Measurements from ENCODE around the gene EXOSC5. TPM values are rescaled to one million over a fixed set of nuclear protein-coding genes. Genes with fewer than 3 reads are reported as not detected.

The EXOSC5 gene
- total and polyA plus RNA-seq, 9 of the 15 experiments (the other 6 are each of a cell fraction or from before 2014, with no cell fraction given), result 10.9 to 75.5 (median 37.8) TPM

DNA sequence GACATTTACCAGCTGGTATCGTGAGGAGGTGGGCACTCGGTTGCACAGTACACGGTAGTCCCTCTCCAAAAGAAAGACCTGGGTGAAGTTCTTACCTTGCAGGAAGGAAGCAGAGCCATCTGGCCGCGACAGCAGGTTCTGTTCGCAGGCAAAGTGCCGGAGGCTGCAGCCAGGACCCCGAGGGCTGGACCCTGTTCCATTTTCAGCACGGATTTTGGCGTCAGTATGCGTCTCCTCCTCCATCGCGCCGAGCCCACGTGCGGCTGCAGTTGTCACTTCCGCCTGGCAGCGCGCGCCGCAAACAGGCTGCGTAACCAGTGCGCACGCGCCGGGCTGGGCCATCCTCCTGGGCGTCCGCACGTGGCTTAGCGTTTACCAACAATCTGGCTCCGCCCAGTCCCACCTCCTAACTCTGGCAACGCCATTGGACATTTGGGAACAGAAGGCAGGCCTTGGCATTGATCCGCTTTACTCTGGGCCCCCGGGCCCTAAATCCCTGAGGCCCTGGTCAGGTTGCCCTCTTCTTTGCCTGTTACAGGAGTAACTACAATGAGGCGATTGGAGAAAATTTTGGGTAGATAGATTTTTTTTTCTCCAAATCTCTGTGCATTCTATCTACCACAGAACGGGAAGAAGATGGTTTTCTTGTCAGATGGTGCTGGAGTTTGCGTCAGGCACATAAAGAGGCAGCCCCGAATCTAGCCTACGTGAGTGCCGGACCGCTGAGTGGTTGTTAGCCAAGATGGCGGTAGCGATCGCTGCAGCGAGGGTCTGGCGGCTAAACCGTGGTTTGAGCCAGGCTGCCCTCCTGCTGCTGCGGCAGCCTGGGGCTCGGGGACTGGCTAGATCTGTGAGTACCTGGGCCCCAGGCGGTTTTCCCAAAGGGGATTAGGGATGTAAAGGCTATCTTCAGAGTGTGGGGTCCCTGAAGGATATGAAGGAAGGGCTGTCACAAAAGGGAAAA lies at the start of gene EXOSC5, which contains the start of gene BCKDHA (continued):
- TF ChIP-seq VEZF1 (CRISPR knock-in tag; IDR thresholded peaks at IDR 0.05) (peak; percentile 50), ZBTB1 (CRISPR knock-in tag; IDR thresholded peaks at IDR 0.05; ENCODE audit: borderline replicate concordance, low read depth) (no peak), DLX4 (CRISPR knock-in tag; IDR thresholded peaks at IDR 0.05) (no peak), SIN3A (IDR thresholded peaks at IDR 0.05; ENCODE audit: borderline replicate concordance in 2 of 2, control insufficient read depth in 1 of 2, low read depth in 2 of 2, low read length in 2 of 2) (peak; percentile 98), ZNF449 (CRISPR knock-in tag; IDR thresholded peaks at IDR 0.05) (no peak), ZNF324 (CRISPR knock-in tag; IDR thresholded peaks at IDR 0.05) (no peak), SRF (CRISPR knock-in tag; IDR thresholded peaks at IDR 0.05) (peak in 1 of 2 experiments; percentile 70; a peak in 1 of 4 replicates), ZNF740 (CRISPR knock-in tag; IDR thresholded peaks at IDR 0.05) (no peak), ZNF740 (tag; IDR thresholded peaks at IDR 0.05) (no peak), ZNF586 (CRISPR knock-in tag; conservative IDR thresholded peaks at IDR 0.05) (no peak), ZNF79 (CRISPR knock-in tag; IDR thresholded peaks at IDR 0.05; ENCODE audit: low read depth) (no peak), UBTF (IDR thresholded peaks at IDR 0.05; ENCODE audit: borderline replicate concordance in 1 of 2, low read depth in 2 of 2, low read length in 2 of 2) (no peak), ASH1L (IDR thresholded peaks at IDR 0.05; ENCODE audit: borderline replicate concordance, low read depth, partially characterized antibody) (no peak), HOMEZ (CRISPR knock-in tag; IDR thresholded peaks at IDR 0.05) (no peak)
- TF ChIP-seq, protein P1, sequence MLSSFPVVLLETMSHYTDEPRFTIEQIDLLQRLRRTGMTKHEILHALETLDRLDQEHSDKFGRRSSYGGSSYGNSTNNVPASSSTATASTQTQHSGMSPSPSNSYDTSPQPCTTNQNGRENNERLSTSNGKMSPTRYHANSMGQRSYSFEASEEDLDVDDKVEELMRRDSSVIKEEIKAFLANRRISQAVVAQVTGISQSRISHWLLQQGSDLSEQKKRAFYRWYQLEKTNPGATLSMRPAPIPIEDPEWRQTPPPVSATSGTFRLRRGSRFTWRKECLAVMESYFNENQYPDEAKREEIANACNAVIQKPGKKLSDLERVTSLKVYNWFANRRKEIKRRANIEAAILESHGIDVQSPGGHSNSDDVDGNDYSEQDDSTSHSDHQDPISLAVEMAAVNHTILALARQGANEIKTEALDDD (IDR thresholded peaks at IDR 0.05), result no peak
